DND-41 (cell line): ENCODE results near the gene FCN1.

Source experiments
- CTCF ChIP-seq: IDR thresholded peaks from 2 replicates; pipeline ENCODE4 v1.5.1; 2012; ENCODE audit warnings: borderline replicate concordance, low read length, moderate library complexity, mild to moderate bottlenecking; ENCODE audit not compliant: poor library complexity, severe bottlenecking; ENCODE audit errors: extremely low read depth
- EZH2 ChIP-seq: IDR thresholded peaks from 3 replicates; pipeline ENCODE4 v1.6.1; 2012; ENCODE audit warnings: borderline replicate concordance, low read depth, mild to moderate bottlenecking, moderate library complexity, low read length, inconsistent platforms; ENCODE audit not compliant: severe bottlenecking

- no peak for TF ChIP-seq CTCF
- no peak for TF ChIP-seq EZH2
Observed at GRCh38 chr9:134959126-134959970, 41.6 kb upstream of the FCN1 start.
